PC-3 (cell line): Measurements from ENCODE around the gene PCID2. TPM values are rescaled to one million over a fixed set of nuclear protein-coding genes. Genes with fewer than 3 reads are reported as not detected.

Experiments used
- ATAC-seq: fragments of 200-7000 bp; cut with Tn5 transposase; 2 replicates; pipeline ENCODE4 v1.9.1; 2020; ENCODE audit warnings: mild to moderate bottlenecking, moderate library complexity
- BruUV-seq: library from RNA; stranded (reverse); fragments of 400-500 nt; replicated peaks from 2 replicates; lab custom pipeline; 2021; lab: Mats Ljungman, UMichigan
- CTCF ChIA-PET: fragments of 300-600 bp; sonication (Branson Sonifier 250); formaldehyde crosslinking; loops from one replicate; lab custom pipeline; 2022; ENCODE audit warnings: antibody characterized with exemption; lab: Charles Lee
- POLR2A ChIA-PET: fragments of 300-600 bp; sonication (Branson Sonifier 250); formaldehyde crosslinking; loops from one replicate; lab custom pipeline; 2022; ENCODE audit warnings: antibody characterized with exemption; ENCODE audit not compliant: unreplicated experiment; lab: Charles Lee
- DNase-seq: peaks from one replicate; pipeline ENCODE4 v3.0.0-alpha.2; 2015
- H2AFZ ChIP-seq: fragments of 300-600 bp; sonication (generic); 2 replicates; pipeline ENCODE4 v1.6.0; 2016; ENCODE audit warnings: antibody characterized with exemption, low read length
- H3F3A ChIP-seq: fragments of 300-600 bp; sonication (generic); one replicate; pipeline ENCODE4 v1.6.0; 2017; ENCODE audit warnings: antibody characterized with exemption, low read length, control low read depth, mild to moderate bottlenecking; ENCODE audit not compliant: unreplicated experiment
- H3K27ac ChIP-seq: fragments of 300-600 bp; sonication (generic); 2 replicates; pipeline ENCODE4 v1.5.1; 2016; ENCODE audit warnings: mild to moderate bottlenecking, low read length
- H3K27me3 ChIP-seq: fragments of 300-600 bp; sonication (generic); 2 replicates; pipeline ENCODE4 v1.6.1; 2016; ENCODE audit warnings: low read length, mixed read lengths
- H3K36me3 ChIP-seq: fragments of 300-600 bp; sonication (generic); 2 replicates; pipeline ENCODE4 v1.6.1; 2016; ENCODE audit warnings: low read depth, mixed run types, low read length, mixed read lengths
- H3K4me1 ChIP-seq: fragments of 300-600 bp; sonication (generic); 2 replicates; pipeline ENCODE4 v1.5.1; 2016; ENCODE audit warnings: low read length; ENCODE audit not compliant: insufficient read depth
- H3K4me2 ChIP-seq: fragments of 300-600 bp; sonication (generic); 2 replicates; pipeline ENCODE4 v1.6.0; 2016; ENCODE audit warnings: low read length
- H3K4me3 ChIP-seq: fragments of 300-600 bp; sonication (generic); 2 replicates; pipeline ENCODE4 v1.5.1; 2016; ENCODE audit warnings: mild to moderate bottlenecking, low read length, mixed read lengths
- H3K79me2 ChIP-seq: fragments of 300-600 bp; sonication (generic); 2 replicates; pipeline ENCODE4 v1.6.1; 2017; ENCODE audit warnings: low read length, mixed read lengths
- H3K9ac ChIP-seq: fragments of 300-600 bp; sonication (generic); 2 replicates; pipeline ENCODE4 v1.6.0; 2016; ENCODE audit warnings: mild to moderate bottlenecking, low read length
- H3K9me2 ChIP-seq: fragments of 300-600 bp; sonication (generic); replicated peaks from 2 replicates; pipeline ENCODE4 v1.6.1; 2016; ENCODE audit warnings: mixed run types, low read length, mixed read lengths
- H3K9me3 ChIP-seq: fragments of 300-600 bp; sonication (generic); 2 replicates; pipeline ENCODE4 v1.6.1; 2016; ENCODE audit warnings: low read length, mixed read lengths
- H4K20me1 ChIP-seq: fragments of 300-600 bp; sonication (generic); 2 replicates; pipeline ENCODE4 v1.6.1; 2016; ENCODE audit warnings: low read length, mixed read lengths
- EZH2 ChIP-seq: fragments of 300-600 bp; sonication (generic); IDR thresholded peaks from one replicate; pipeline ENCODE4 v1.6.1; 2017; ENCODE audit warnings: antibody characterized with exemption, mild to moderate bottlenecking, low read length; ENCODE audit not compliant: unreplicated experiment
- EZH2phosphoT487 ChIP-seq: fragments of 300-600 bp; sonication (generic); IDR thresholded peaks from 2 replicates; pipeline ENCODE4 v1.6.1; 2018; ENCODE audit warnings: mild to moderate bottlenecking, antibody characterized with exemption, low read length, borderline replicate concordance
- intact Hi-C: fragments of 100-400 bp; cut with micrococcal nuclease; formaldehyde crosslinking; loops from 2 replicates; pipeline ENCODE4 v1.9.0; 2023
- total RNA-seq: library from RNA; depleted of rRNA; stranded (reverse); fragments of >200 nt; gene quantifications from 2 replicates; pipeline ENCODE4 v1.2.3, GENCODE V29; 2014
- TF ChIP-seq, protein P1 (sequence below): fragments of 300-600 bp; sonication (generic); conservative IDR thresholded peaks from 2 replicates; pipeline ENCODE4 v1.5.1; 2017; ENCODE audit warnings: antibody characterized with exemption, low read depth, mild to moderate bottlenecking, low read length

Gene PCID2
- total RNA-seq, 1 experiment from 2014 or later: 39.4 TPM

DNA sequence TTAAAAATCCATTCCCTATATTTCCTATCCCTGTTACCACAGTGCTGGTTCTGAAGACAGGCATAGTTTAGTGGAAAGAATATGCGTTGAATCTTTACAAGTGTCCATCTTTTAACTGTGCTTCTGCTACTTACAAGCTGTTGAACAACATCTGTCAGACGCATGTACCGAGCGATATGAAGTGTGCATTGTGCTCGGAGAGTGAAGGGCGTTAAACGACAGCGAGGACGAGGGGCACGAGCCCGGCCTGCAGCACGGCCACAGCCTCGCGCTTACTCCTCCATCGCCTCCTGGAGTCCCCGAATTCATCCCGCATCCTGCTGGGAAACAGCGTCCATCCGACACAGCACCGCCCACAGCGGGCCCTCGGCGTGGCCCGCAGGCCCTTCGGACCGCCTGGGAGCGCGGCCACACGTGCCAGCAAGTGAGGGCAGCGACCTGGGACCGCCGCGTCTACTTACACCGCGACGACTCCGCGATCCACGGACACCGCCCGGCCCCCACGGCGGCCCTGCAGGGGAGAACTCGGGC lies 514 bp downstream of the PCID2 start:
- POLR2A ChIA-PET: no interaction called here
- intact Hi-C loops: no loop called here
- Histone ChIP-seq H3K27ac (peak overlapping the region; percentile 82), H3K27me3 (no peaks in the 10 kb centered on the region), H2AFZ (peak overlapping the region; percentile 84), H3K9ac (peak overlapping the region; percentile 99), H3K9me3 (no peaks in the 10 kb centered on the region), H3K9me2 (no peaks in the 10 kb centered on the region), H3K4me1 (peaks cover 36% of the 10 kb centered on the region), H3K79me2 (peaks cover 87% of the 10 kb centered on the region), H3F3A (no peaks in the 10 kb centered on the region), H3K4me3 (peak overlapping the region; percentile 99), H4K20me1 (peaks cover 27% of the 10 kb centered on the region), H3K4me2 (peak overlapping the region; percentile 99), H3K36me3 (peaks cover 13% of the 10 kb centered on the region)
- peak; percentile 17 for ATAC-seq
- no peak for TF ChIP-seq EZH2phosphoT487
- TF ChIP-seq, protein P1, sequence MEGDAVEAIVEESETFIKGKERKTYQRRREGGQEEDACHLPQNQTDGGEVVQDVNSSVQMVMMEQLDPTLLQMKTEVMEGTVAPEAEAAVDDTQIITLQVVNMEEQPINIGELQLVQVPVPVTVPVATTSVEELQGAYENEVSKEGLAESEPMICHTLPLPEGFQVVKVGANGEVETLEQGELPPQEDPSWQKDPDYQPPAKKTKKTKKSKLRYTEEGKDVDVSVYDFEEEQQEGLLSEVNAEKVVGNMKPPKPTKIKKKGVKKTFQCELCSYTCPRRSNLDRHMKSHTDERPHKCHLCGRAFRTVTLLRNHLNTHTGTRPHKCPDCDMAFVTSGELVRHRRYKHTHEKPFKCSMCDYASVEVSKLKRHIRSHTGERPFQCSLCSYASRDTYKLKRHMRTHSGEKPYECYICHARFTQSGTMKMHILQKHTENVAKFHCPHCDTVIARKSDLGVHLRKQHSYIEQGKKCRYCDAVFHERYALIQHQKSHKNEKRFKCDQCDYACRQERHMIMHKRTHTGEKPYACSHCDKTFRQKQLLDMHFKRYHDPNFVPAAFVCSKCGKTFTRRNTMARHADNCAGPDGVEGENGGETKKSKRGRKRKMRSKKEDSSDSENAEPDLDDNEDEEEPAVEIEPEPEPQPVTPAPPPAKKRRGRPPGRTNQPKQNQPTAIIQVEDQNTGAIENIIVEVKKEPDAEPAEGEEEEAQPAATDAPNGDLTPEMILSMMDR: no peak
- TF ChIP-seq EZH2: no peak
- peak; percentile 22 for DNase-seq
- CTCF ChIA-PET: no interaction called here
- no TSS peak for BruUV-seq

DNA sequence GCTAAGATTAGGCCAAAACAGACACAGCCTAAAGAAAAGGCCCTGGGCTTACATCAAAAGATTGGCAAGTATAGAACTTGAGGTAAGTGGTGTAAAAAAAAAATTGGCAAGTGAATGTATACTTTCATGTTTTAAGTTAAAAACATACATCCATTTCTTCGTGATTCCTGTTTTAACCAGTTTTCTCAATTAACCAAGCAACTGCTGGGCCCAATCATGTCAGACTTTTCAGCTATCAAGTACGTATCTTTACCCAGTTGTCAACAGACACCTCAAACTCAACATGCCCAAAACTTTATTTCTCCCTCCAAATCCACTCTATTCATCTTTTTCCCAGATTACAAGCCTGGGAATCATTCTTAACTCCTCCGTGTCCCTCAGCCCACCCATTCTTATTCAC lies 1.0 kb downstream of the PCID2 start:
- Histone ChIP-seq H4K20me1 (peaks cover 27% of the 10 kb centered on the region), H3K9me3 (no peaks in the 10 kb centered on the region), H3K4me1 (peaks cover 36% of the 10 kb centered on the region), H2AFZ (no peak overlapping the region), H3K4me2 (peak overlapping the region; percentile 99), H3K9ac (peak overlapping the region; percentile 99), H3K27ac (peak overlapping the region; percentile 82; the same call in 1 of the 2 replicates), H3K79me2 (peaks cover 87% of the 10 kb centered on the region), H3K36me3 (peaks cover 13% of the 10 kb centered on the region), H3K4me3 (peak overlapping the region; percentile 99), H3F3A (no peaks in the 10 kb centered on the region), H3K27me3 (no peaks in the 10 kb centered on the region), H3K9me2 (no peaks in the 10 kb centered on the region)
- ChIA-PET POLR2A (interaction anchor here (0.6 kb wide), 1 partner anchor 29 kb away, joined by 3 read pairs; no protein-coding TSS in a partner anchor), CTCF (no interaction called here)
- no peak for ATAC-seq
- TF ChIP-seq EZH2phosphoT487: no peak
- TF ChIP-seq EZH2: no peak
- TF ChIP-seq, protein P1: no peak
- intact Hi-C loops: no loop called here
- TSS peak; percentile 51 for BruUV-seq
- DNase-seq: no peak

DNA sequence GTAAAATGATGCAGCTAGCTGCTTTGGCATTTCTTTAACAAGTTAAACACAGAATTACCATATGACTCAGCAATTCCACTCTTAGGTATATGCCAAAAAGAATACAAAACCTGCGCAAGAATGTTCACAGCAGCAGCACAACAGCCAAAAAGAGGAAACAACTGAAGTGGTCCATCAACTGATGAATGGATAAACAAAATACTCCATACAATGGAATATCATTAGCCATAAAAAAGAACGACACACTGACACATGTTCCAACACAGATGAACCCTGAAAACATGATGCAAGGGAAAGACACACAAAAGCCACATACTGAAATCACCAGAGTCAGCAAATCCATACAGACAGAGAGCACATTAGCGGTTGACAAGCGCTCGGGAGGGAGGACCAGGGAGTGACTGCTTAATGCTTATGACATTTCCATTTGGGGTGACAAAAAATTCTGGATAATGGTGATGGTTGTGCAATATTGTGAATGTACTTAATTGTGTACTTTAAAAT lies 3.0 kb downstream of the PCID2 start:
- POLR2A ChIA-PET: no interaction called here
- no peaks in the 10 kb centered on the region for H3K9me2 ChIP-seq
- peaks cover 11% of the 10 kb centered on the region; the same call in 1 of the 2 replicates for H4K20me1 ChIP-seq
- 0 out of 2 replicates have a peak, but pooled peaks cover 3% of the 10 kb centered on the region for H3K36me3 ChIP-seq
- peaks cover 87% of the 10 kb centered on the region for H3K79me2 ChIP-seq
- TF ChIP-seq, protein P1: no peak
- TF ChIP-seq EZH2phosphoT487 (no peak), EZH2 (no peak)
- no TSS peak for BruUV-seq
- no peak overlapping the region for H3K9ac ChIP-seq
- H2AFZ ChIP-seq: no peak overlapping the region
- CTCF ChIA-PET: no interaction called here
- no peak overlapping the region for H3K4me3 ChIP-seq
- H3K27me3 ChIP-seq: no peaks in the 10 kb centered on the region
- H3K4me2 ChIP-seq: peak overlapping the region; percentile 31
- DNase-seq: peak; percentile 16
- intact Hi-C loops: no loop called here
- H3K4me1 ChIP-seq: peaks cover 24% of the 10 kb centered on the region
- no peaks in the 10 kb centered on the region for H3K9me3 ChIP-seq
- H3F3A ChIP-seq: no peaks in the 10 kb centered on the region
- ATAC-seq: no peak
- no peak overlapping the region for H3K27ac ChIP-seq
